ENCODE data around the gene CHRNA4.

CHRNA4 gene

GRCh38 chr20:63396300-63396699 lies 35.2 kb upstream of the CHRNA4 start:
- TF ChIP-seq SIN3A (IDR thresholded peaks at IDR 0.05; ENCODE audit: borderline replicate concordance, insufficient read depth, low read length), result no peak
- no peak for TF ChIP-seq POLR2AphosphoS5 (IDR thresholded peaks at IDR 0.05; ENCODE audit: low read depth, low read length)
- no peak for TF ChIP-seq FOXP2 (optimal IDR thresholded peaks at IDR 0.05; ENCODE audit: borderline replicate concordance, extremely low read depth, extremely low read length, insufficient read depth)
- no peak for TF ChIP-seq TAF1 (IDR thresholded peaks at IDR 0.05; ENCODE audit: borderline replicate concordance, insufficient read depth, low read length)
- no peak for TF ChIP-seq REST (IDR thresholded peaks at IDR 0.05; ENCODE audit: insufficient read depth in 1 of 2, low read depth in 2 of 2, low read length in 2 of 2)

DNA sequence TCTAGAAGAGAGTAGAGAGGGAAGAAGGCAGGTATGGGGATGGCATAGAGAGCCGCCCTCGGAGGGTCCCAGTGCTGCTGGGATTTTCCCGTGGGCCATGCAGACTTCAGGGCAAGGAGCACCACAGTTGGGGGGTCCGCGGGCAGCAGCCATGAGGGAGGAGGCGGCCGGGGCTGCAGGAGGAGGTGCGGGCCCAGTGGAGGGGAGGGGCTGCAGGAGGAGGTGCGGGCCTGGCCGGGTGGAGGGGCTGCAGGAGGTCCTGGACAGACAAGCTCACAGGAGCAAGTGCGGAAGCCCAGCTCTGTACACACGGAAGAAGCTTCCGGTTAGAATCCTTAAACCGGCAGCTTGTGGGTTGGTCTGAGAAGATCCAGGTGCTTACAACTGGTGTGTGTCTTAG lies 34.6 kb upstream of the CHRNA4 start:
- no peak for TF ChIP-seq POLR2AphosphoS5 (IDR thresholded peaks at IDR 0.05; ENCODE audit: low read depth, low read length)
- TF ChIP-seq SIN3A (IDR thresholded peaks at IDR 0.05; ENCODE audit: borderline replicate concordance, insufficient read depth, low read length), result no peak
- TF ChIP-seq TAF1 (IDR thresholded peaks at IDR 0.05; ENCODE audit: borderline replicate concordance, insufficient read depth, low read length), result no peak
- no peak for TF ChIP-seq FOXP2 (optimal IDR thresholded peaks at IDR 0.05; ENCODE audit: borderline replicate concordance, extremely low read depth, extremely low read length, insufficient read depth)
- TF ChIP-seq REST (IDR thresholded peaks at IDR 0.05; ENCODE audit: insufficient read depth in 1 of 2, low read depth in 2 of 2, low read length in 2 of 2), result no peak

DNA sequence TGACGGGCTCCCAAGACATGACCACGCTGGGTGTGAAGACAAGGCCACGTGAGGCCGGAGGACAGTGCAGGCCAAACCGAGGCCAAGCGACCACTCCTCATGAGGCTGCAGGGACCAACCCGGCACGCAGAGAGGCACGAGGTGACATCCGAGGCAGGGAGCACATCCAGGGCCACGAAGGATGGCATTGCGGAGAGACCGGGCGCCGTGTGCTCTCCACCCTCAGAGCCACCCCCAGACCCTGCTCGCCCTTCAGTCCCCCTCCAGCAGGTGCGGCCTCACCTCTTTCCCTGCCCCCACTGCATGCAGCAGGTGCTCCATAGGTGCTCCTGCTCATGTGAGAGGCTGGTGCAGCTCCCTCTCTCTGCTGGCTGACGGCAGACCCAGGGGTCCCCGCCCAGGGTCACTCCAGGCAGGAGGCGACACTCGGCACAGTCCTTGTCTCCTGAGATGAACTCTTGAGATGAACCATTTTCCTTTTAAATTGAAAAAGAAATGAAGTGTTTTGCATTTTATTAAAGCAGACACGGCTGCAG lies 33.8 kb upstream of the CHRNA4 start:
- no peak for TF ChIP-seq FOXP2 (optimal IDR thresholded peaks at IDR 0.05; ENCODE audit: borderline replicate concordance, extremely low read depth, extremely low read length, insufficient read depth)
- TF ChIP-seq SIN3A (IDR thresholded peaks at IDR 0.05; ENCODE audit: borderline replicate concordance, insufficient read depth, low read length), result no peak

- TF ChIP-seq FOXP2 (optimal IDR thresholded peaks at IDR 0.05; ENCODE audit: borderline replicate concordance, extremely low read depth, extremely low read length, insufficient read depth), result no peak
- TF ChIP-seq REST (IDR thresholded peaks at IDR 0.05; ENCODE audit: insufficient read depth in 1 of 2, low read depth in 2 of 2, low read length in 2 of 2), result no peak
- TF ChIP-seq SIN3A (IDR thresholded peaks at IDR 0.05; ENCODE audit: borderline replicate concordance, insufficient read depth, low read length), result no peak
- no peak for TF ChIP-seq TAF1 (IDR thresholded peaks at IDR 0.05; ENCODE audit: borderline replicate concordance, insufficient read depth, low read length)
- TF ChIP-seq POLR2AphosphoS5 (IDR thresholded peaks at IDR 0.05; ENCODE audit: low read depth, low read length), result no peak
Observed at GRCh38 chr20:63394069-63394919, 33.1 kb upstream of the CHRNA4 start.

GRCh38 chr20:63393566-63393965 lies 32.4 kb upstream of the CHRNA4 start:
- TF ChIP-seq POLR2AphosphoS5 (IDR thresholded peaks at IDR 0.05; ENCODE audit: low read depth, low read length) (no peak), REST (IDR thresholded peaks at IDR 0.05; ENCODE audit: insufficient read depth in 1 of 2, low read depth in 2 of 2, low read length in 2 of 2) (no peak), SIN3A (IDR thresholded peaks at IDR 0.05; ENCODE audit: borderline replicate concordance, insufficient read depth, low read length) (no peak), TAF1 (IDR thresholded peaks at IDR 0.05; ENCODE audit: borderline replicate concordance, insufficient read depth, low read length) (no peak), FOXP2 (optimal IDR thresholded peaks at IDR 0.05; ENCODE audit: borderline replicate concordance, extremely low read depth, extremely low read length, insufficient read depth) (no peak)

All from PFSK-1 (cell line).